DND-41 (cell line): ENCODE results near the gene LYZL2.

Experiments
- CTCF ChIP-seq: IDR thresholded peaks from 2 replicates; pipeline ENCODE4 v1.5.1; 2012; ENCODE audit warnings: borderline replicate concordance, low read length, moderate library complexity, mild to moderate bottlenecking; ENCODE audit not compliant: poor library complexity, severe bottlenecking; ENCODE audit errors: extremely low read depth
- EZH2 ChIP-seq: IDR thresholded peaks from 3 replicates; pipeline ENCODE4 v1.6.1; 2012; ENCODE audit warnings: borderline replicate concordance, low read depth, mild to moderate bottlenecking, moderate library complexity, low read length, inconsistent platforms; ENCODE audit not compliant: severe bottlenecking

GRCh38 chr10:30606313-30606712 is 23.2 kb downstream of the LYZL2 start:
- no peak for TF ChIP-seq CTCF
- no peak for TF ChIP-seq EZH2
